ENCODE data around the gene FAIM2.
A peak's percentile ranks its signal among the peaks of the same experiment; 100 is the strongest.
"Not testable (repeated sequence)": the region's sequence is repeated elsewhere in the genome, so short reads cannot be mapped to it uniquely, and the experiment has no call there.

The FAIM2 gene

GRCh38 chr12:49865782-49866135, 37.9 kb downstream of the FAIM2 start:
- Mint-ChIP-seq H3K4me1 (ENCODE audit: low read depth) (no peaks in the 10 kb centered on the region), H3K36me3 (ENCODE audit: low read depth) (no peaks in the 10 kb centered on the region), H3K27ac (no peak overlapping the region), H3K27me3 (no peaks in the 10 kb centered on the region), H3K9me3 (no peaks in the 10 kb centered on the region), H3K4me3 (no peak overlapping the region)
- no peak for DNase-seq

- H3K4me3 Mint-ChIP-seq: no peak overlapping the region
- H3K27ac Mint-ChIP-seq: no peak overlapping the region
- no peaks in the 10 kb centered on the region for H3K9me3 Mint-ChIP-seq
- no peak for DNase-seq
- H3K36me3 Mint-ChIP-seq (ENCODE audit: low read depth): no peaks in the 10 kb centered on the region
- no peaks in the 10 kb centered on the region for H3K27me3 Mint-ChIP-seq
- no peaks in the 10 kb centered on the region for H3K4me1 Mint-ChIP-seq (ENCODE audit: low read depth)
Measured at GRCh38 chr12:49865109-49865781, 38.5 kb downstream of the FAIM2 start.

GRCh38 chr12:49864798-49865090, 39.0 kb downstream of the FAIM2 start:
- Mint-ChIP-seq H3K4me3 (no peak overlapping the region), H3K27ac (no peak overlapping the region), H3K9me3 (no peaks in the 10 kb centered on the region), H3K36me3 (ENCODE audit: low read depth) (no peaks in the 10 kb centered on the region), H3K27me3 (no peaks in the 10 kb centered on the region), H3K4me1 (ENCODE audit: low read depth) (no peaks in the 10 kb centered on the region)
- DNase-seq: no peak

DNA sequence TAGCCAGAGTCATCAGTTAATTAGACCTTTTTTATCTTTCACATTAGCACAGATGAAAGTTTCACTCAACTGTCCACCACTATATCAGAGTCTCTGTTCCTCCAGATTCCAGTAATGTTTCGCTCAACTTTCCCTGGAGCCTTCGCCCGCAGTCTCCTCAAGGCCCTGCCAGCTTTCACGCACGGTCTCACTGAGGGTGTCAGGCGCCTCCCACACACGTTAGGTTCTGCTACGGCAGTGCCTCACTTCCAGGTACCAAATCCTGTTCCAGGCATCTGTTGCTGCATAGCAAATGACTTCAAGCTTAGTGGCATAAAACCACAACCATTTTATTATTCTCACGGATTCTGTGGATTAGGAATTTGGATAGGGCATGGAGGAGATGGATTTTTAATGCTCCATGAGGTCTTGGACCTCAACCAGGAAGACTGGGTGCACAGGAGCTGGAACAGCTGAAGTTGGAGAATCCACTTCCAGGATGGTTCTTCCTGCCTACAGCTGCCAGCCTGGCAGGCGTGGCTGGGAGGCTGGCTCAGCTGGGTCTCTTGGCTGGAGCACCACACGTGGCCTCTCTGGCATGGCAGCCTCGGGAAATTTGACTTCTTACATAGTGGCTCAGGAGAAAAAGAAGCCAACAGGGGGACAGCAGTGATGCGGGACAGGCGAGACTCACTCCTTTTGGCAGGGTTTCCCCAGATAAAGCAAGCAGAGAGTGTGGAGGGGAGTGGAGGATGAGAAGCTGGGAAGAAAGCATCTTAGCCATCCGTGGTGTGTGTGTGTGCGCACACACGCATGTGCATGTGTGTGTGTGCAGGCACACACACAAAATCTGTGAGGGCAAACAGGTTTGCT, 39.5 kb downstream of the FAIM2 start:
- H3K4me1 Mint-ChIP-seq (ENCODE audit: low read depth): no peaks in the 10 kb centered on the region

DNA sequence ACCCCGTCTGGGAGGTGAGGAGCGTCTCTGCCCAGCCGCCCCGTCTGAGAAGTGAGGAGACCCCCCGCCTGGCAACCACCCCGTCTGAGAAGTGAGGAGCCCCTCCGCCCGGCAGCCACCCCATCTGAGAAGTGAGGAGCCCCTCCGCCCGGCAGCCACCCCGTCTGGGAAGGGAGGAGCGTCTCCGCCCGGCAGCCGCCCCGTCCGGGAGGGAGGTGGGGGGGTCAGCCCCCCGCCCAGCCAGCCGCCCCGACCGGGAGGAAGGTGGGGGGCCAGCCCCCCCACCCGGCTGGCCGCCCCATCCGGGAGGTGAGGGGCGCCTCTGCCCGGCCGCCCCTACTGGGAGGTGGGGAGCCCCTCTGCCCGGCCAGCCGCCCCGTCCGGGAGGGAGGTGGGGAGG, 42.8 kb downstream of the FAIM2 start:
- DNase-seq; H3K4me1 Mint-ChIP-seq (ENCODE audit: low read depth); H3K27me3 Mint-ChIP-seq; H3K36me3 Mint-ChIP-seq (ENCODE audit: low read depth); H3K27ac Mint-ChIP-seq; H3K4me3 Mint-ChIP-seq; H3K9me3 Mint-ChIP-seq: not testable (repeated sequence)

More for the DNA sequence above, 39.5 kb downstream of the FAIM2 start:
- no peak for DNase-seq
- Mint-ChIP-seq H3K9me3 (no peaks in the 10 kb centered on the region), H3K4me3 (no peak overlapping the region), H3K27me3 (no peaks in the 10 kb centered on the region), H3K36me3 (ENCODE audit: low read depth) (no peaks in the 10 kb centered on the region), H3K27ac (no peak overlapping the region)

DNA sequence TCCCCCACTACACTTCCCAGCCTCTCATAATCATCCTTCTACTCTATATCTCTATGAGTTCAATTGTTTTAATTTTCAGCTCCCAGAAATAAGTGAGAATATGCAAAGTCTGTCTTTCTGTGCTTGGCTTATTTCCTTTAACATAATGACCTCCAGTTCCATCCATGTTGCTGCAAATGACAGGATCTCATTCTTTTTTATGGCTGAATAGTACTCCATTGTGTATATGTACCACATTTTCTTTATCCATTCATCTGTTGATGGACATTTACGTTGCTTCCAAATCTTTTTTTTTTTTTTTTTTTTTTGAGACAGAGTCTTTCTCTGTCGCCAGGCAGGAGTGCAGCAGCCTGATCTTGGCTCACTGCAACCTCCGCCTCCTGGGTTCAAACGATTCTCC, 47.8 kb downstream of the FAIM2 start:
- not testable (repeated sequence) for DNase-seq; H3K36me3 Mint-ChIP-seq (ENCODE audit: low read depth); H3K4me3 Mint-ChIP-seq; H3K27ac Mint-ChIP-seq; H3K9me3 Mint-ChIP-seq; H3K4me1 Mint-ChIP-seq (ENCODE audit: low read depth); H3K27me3 Mint-ChIP-seq

GRCh38 chr12:49854976-49855375, 48.7 kb downstream of the FAIM2 start:
- Mint-ChIP-seq H3K27me3 (no peaks in the 10 kb centered on the region), H3K9me3 (no peaks in the 10 kb centered on the region), H3K4me3 (no peak overlapping the region), H3K4me1 (ENCODE audit: low read depth) (peaks cover 5% of the 10 kb centered on the region), H3K36me3 (ENCODE audit: low read depth) (no peaks in the 10 kb centered on the region), H3K27ac (no peak overlapping the region)
- no peak for DNase-seq

DNA sequence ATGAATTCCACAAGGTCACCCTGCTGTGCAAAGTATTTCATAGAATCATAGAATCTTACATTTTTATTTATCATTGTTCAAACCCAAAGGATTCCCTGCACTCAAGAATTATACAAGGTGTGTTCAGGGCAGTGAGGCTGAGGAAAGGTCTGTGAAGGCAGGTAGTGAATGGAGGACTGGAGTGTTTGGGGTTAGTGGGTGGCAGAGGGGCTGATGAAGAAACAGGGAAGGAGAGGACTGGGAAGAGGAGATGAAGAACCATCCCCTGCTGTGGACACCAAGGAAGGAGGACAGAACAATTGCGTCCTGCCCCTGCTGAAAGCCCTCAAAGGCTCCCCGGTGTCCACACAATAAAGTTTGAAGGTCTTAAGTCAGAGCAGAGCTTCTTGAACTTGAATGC, 50.0 kb downstream of the FAIM2 start:
- peaks cover 5% of the 10 kb centered on the region for H3K4me1 Mint-ChIP-seq (ENCODE audit: low read depth)
- H3K36me3 Mint-ChIP-seq (ENCODE audit: low read depth): no peaks in the 10 kb centered on the region
- no peaks in the 10 kb centered on the region for H3K9me3 Mint-ChIP-seq
- no peak overlapping the region for H3K4me3 Mint-ChIP-seq
- no peak overlapping the region for H3K27ac Mint-ChIP-seq
- peaks cover 8% of the 10 kb centered on the region for H3K27me3 Mint-ChIP-seq
- DNase-seq: no peak

DNA sequence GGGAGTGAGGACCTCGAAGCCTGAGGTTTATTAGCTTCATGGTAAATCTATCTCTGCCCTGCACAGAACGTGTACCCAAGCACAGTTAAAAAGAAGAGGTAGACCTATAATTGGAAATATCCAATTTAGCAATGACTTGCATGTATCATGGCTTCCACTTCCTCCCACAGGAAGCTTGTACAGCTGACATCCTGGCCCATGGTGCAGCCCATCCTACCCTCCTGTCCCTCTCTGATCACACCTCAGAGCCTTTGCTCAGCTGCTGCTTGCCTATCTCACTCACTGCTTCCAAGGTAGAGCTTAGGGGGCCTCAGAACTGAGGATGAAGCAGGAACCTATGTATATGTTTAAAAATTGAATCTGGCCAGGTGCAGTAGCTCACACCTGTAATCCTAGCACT, 56.5 kb downstream of the FAIM2 start:
- no peak overlapping the region for H3K4me3 Mint-ChIP-seq
- H3K27me3 Mint-ChIP-seq: peaks cover 12% of the 10 kb centered on the region
- peaks cover 8% of the 10 kb centered on the region for H3K36me3 Mint-ChIP-seq (ENCODE audit: low read depth)
- peak overlapping the region; percentile 26 for H3K27ac Mint-ChIP-seq
- H3K4me1 Mint-ChIP-seq (ENCODE audit: low read depth): peaks cover 26% of the 10 kb centered on the region
- no peak for DNase-seq
- H3K9me3 Mint-ChIP-seq: no peaks in the 10 kb centered on the region

GRCh38 chr12:49846032-49846431, 57.7 kb downstream of the FAIM2 start:
- H3K4me1 Mint-ChIP-seq (ENCODE audit: low read depth): peaks cover 36% of the 10 kb centered on the region
- H3K36me3 Mint-ChIP-seq (ENCODE audit: low read depth): peaks cover 11% of the 10 kb centered on the region
- no peaks in the 10 kb centered on the region for H3K9me3 Mint-ChIP-seq
- no peak overlapping the region for H3K27ac Mint-ChIP-seq
- peaks cover 12% of the 10 kb centered on the region for H3K27me3 Mint-ChIP-seq
- no peak for DNase-seq
- H3K4me3 Mint-ChIP-seq: no peak overlapping the region

DNA sequence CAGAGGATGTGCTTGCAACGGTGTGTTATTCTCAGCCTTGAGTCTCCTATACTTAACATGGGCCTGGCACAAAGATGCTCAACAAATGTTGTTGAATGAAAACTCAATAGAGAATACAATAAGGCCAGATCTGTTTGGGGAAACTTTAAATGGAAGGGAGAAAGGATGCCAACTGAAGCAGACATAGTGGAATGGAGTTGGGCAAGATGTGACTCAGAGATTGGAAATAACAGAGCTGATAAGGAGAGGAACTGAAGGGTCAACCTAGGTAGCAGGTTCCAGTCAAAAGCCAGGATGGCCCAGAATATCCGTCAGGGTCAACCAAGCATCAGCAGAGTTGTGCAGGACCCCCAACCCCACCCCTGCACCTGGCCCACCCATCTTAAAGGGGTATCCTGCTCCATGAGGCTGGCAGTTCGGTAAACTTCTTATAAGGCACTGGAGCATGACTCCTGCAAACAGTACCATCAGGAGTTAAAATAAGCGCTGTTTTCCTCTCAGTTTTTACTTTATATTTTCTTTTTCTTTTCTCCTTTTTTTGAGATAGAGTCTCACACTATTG, 59.7 kb downstream of the FAIM2 start:
- peaks cover 35% of the 10 kb centered on the region for H3K4me1 Mint-ChIP-seq (ENCODE audit: low read depth)
- DNase-seq: no peak
- peak overlapping the region; percentile 96 for H3K4me3 Mint-ChIP-seq
- H3K36me3 Mint-ChIP-seq (ENCODE audit: low read depth): peaks cover 11% of the 10 kb centered on the region
- peaks cover 7% of the 10 kb centered on the region for H3K27me3 Mint-ChIP-seq
- no peaks in the 10 kb centered on the region for H3K9me3 Mint-ChIP-seq
- H3K27ac Mint-ChIP-seq: peak overlapping the region; percentile 48

- Mint-ChIP-seq H3K27me3 (peaks cover 3% of the 10 kb centered on the region), H3K27ac (peak overlapping the region; percentile 98), H3K4me1 (ENCODE audit: low read depth) (peaks cover 35% of the 10 kb centered on the region), H3K4me3 (peak overlapping the region; percentile 96), H3K9me3 (no peaks in the 10 kb centered on the region), H3K36me3 (ENCODE audit: low read depth) (peaks cover 13% of the 10 kb centered on the region)
- DNase-seq: no peak
Measured at GRCh38 chr12:49843411-49843810, 60.3 kb downstream of the FAIM2 start.

DNA sequence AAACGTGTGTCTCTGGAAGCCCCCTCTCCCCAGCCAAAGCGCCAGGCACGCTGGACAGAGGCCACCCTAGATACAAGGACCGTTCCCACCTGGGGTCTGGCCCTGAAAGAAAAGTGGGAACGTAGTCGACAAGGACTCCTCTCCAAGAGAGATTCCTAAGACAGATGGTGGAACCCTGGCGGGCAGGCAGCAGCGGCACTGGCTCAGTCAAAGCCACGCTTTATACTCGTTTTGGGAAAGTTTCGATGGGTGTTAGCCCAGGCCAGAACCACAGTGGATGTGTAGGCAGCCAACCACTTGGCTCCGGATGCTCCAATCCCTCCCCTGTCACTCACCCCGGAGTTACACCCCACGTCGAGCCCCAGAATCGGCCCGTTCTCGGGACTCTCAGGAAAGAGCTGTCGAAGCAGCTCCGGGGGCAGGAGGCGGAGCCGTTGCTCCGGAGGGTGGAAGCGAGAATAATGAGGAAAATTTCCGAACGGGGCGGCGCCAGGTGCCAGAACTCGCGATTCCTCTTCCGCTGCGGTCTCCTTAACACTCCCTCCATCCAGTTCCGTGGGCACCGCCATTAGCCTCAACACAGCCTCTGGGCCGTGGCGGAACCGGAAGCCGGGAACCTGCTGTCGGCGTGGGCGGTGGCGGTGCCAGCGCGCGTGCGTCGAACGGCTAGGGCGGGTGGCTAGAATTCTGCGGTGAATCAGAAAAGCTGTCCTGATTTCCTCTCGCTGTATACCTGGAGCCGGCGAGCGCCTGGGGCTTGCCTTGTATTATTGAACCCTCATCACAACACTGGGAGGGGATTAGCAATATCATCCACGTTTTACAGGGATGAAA, 61.0 kb downstream of the FAIM2 start, which contains the start of gene BCDIN3D:
Gene BCDIN3D (minus strand): TSS at position 588 of the 834 bp plus-strand sequence. CDS start 19 bp downstream, at position 569.
- Mint-ChIP-seq H3K36me3 (ENCODE audit: low read depth) (peaks cover 17% of the 10 kb centered on the region), H3K27ac (peak within 1 kb of the TSS; percentile 98), H3K4me3 (peak within 1 kb of the TSS; percentile 96), H3K27me3 (no peaks in the 10 kb centered on the region), H3K4me1 (ENCODE audit: low read depth) (peaks cover 35% of the 10 kb centered on the region), H3K9me3 (no peaks in the 10 kb centered on the region)
- DNase-seq: peak; percentile 97

DNA sequence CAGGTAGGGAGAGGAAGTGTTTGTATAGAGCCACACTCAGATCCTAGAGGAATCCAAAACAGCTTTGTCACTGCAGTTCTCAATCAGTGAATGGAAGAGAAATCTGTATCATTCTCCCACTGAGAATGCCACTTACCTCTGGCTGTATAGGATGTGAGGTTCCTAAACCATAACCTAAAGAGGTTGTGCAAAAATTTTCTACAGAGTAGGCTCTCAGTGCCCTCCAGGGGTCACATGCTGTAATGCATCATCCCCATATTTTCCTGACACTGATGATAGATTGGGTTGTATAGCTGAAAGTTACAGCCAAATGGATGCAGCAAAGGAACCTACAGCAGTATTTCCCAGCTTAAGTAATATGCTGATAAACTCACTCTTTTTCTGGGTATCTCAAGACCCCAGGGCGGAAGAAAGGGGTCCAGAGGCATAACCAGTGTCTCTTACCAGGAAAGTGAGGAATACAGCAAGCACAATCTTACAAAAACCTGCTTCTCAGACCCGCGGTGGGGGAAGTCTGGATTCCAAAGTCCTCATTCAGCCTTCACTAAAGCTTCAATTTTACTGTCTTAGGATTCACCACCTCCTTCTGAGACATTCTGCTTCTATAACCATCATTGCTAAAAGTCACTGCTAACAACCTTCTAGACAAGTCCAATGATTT, 64.6 kb downstream of the FAIM2 start:
- H3K4me3 Mint-ChIP-seq: no peak overlapping the region
- H3K9me3 Mint-ChIP-seq: no peaks in the 10 kb centered on the region
- H3K27me3 Mint-ChIP-seq: no peaks in the 10 kb centered on the region
- H3K4me1 Mint-ChIP-seq (ENCODE audit: low read depth): peaks cover 26% of the 10 kb centered on the region
- H3K36me3 Mint-ChIP-seq (ENCODE audit: low read depth): peaks cover 21% of the 10 kb centered on the region
- DNase-seq: no peak
- H3K27ac Mint-ChIP-seq: no peak overlapping the region
